HG02798 (cell line): Measurements from ENCODE around the gene NBL1.

Experiments
- ATAC-seq: cut with Tn5 transposase; IDR thresholded peaks from one replicate; pipeline ENCODE4 v1.9.1; 2021; ENCODE audit warnings: mild to moderate bottlenecking; ENCODE audit not compliant: unreplicated experiment, poor library complexity

The NBL1 gene

DNA sequence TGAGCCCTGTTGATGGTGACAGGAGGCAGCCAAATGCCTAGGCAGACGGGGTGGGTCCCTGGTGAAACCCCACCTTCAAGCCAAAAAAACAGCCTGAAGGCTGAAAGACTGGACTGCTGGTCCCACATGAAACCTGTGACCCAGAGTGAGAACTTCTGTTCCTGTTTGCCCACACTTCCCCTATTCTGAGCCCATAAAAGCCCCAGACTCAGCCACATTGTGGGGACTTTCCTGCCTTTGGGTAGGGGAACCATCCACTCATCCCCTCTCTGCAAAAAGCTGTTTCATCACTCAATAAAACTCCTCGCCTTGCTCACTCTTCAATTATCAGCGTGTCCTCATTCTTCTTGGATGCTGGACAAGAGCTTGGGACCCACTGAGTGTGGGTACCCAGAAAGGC lies 45.7 kb downstream of the NBL1 start:
- ATAC-seq = no peak

DNA sequence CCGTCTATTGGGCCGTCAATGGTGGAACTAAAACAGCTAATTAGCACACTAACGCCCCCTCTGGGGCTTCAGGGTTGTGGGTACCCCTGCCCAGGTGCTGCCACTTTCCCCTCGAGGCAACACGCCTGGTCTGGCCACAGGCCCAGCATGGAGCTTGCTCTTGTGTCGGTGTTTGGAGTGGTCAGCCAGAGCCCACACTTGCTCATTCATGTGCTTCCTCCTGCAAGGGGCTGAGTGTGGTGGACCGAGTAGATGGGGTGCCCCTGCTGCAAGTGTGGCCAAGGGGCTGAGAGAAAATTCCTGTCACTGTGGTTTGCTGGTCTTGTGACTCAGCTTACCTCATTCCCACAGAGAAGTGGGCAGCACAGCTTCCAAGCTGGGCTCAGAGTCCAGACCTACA lies 46.2 kb downstream of the NBL1 start:
- no peak for ATAC-seq

DNA sequence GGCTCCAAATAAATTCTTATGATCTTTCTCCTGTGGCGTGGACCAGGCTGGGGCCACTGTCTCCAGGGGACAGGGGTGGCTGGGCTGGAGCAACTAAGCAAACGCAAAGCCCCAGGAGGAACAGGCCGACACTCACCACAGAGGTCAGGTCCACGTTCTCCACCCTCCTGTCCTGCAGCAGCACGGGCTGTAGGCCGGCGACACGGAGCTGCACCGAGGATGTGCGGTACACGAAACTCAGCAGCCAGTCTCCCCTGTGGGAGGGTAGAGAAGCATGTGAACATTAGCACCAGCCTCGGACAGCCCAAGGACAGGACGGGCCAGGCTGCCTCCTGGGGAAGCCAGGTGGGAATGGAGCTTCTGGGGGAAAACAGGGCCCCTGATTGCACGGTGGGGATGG lies 50.2 kb downstream of the NBL1 start:
- no peak for ATAC-seq

DNA sequence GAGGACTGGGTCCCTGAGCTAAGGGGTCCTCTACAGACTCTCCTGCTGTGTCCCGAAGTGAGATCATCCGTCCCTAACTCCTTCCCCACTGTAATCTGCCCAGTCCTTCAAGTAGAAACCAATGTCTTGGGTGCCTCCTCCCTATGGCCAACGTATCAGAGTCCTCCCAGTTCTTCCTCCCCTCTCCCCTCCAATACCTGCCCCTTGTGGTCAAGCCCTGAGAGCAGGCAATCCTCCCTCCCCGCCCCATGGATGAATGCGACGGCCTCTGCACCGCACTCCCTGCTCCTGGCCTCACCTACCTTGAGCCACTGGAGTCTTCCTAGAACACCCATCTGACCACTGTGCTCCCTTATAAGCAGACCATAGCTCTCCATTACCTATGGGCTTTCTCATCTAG lies 51.7 kb downstream of the NBL1 start:
- no peak for ATAC-seq

DNA sequence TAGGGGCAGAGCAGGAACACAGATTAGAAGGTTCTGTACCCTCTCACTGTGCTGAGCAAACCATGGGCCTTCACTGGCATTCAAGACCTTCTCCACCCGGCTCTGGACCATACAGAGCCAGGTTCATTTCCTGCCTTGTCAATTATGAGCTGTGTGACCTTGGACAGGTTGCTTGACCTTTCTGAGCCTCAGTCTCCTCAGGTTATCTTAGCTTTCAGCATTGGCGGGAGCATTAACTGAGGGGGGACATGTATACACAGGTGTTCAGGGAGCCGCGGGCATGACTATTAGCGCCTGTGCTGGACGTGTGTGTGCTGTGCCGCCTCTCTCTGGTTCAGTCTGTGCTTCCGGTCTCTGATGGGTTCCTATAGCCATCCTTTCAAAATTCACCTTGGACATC lies 52.7 kb downstream of the NBL1 start:
- no peak for ATAC-seq

DNA sequence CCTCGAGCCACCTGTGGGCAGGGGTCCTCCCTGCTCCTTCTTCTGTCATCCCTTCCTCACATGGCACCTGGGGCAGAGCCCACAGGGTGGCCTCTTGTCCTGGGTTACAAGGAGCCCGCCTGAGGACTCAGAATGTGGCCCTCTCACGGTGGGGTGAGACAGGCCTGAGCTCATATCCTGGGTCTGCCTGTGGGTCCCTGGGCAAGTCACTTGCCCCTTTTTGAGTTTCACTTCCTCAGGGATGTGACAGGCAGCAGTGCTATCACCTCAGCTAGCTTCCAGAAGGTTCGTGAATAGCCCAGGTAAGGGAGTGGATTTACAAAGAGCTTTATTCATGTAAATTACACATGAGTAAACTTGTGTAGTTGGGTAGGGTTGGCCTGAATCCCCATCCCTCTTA lies 54.1 kb downstream of the NBL1 start:
- ATAC-seq = no peak

DNA sequence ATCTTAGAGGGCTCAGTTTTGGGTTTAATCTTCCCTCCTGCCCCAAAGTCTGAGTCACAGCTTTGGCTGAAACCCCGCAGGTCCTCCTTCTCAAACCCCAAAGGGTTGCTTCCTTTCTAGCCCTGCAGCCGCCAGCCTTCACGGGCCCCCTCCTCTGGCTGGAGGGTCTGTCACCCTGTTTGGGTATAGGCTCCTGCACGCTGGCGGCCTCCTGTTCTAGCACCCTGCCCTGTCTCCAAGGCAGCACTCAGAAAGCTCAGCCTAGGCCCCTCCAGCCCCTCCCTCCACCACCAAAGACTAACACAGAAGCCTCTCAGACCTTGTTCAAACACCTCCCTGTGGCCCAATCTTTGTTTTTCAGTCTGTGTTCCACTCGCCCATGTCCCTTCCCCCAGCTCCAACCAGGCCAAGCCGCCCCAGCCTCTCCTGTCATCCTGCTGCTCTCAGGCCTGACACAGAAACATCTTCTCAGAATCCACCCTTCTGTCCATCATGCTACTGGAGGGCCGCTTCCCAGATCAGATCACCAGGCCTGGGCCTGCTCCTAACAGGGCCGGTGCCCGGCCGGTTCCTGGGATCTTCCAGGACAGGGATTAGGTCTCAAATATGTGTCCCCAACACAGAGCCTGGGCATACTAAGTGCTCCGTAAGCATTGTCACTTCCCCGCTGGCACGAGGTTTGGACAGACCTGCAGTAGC lies 56.1 kb downstream of the NBL1 start:
- ATAC-seq = no peak

DNA sequence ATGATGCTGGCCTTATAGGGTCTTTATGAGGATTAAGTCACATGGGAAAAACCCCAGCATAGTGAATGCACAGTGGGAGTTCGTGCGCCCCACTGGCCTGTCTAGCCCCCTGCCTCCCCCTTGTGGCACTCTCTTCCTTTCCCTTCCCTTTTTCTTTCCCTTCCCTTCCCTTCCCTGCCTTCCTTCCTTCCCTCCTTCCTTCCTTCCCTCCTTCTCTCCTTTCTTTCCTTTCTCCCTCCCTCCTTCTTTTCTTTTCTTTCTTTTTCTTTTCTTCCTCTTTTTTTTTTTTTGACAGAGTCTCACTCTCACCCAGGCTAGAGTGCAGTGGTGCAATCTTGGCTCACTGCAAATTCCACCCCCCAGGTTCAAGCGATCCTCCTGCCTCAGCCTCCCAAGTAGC lies 59.2 kb downstream of the NBL1 start:
- no peak for ATAC-seq

DNA sequence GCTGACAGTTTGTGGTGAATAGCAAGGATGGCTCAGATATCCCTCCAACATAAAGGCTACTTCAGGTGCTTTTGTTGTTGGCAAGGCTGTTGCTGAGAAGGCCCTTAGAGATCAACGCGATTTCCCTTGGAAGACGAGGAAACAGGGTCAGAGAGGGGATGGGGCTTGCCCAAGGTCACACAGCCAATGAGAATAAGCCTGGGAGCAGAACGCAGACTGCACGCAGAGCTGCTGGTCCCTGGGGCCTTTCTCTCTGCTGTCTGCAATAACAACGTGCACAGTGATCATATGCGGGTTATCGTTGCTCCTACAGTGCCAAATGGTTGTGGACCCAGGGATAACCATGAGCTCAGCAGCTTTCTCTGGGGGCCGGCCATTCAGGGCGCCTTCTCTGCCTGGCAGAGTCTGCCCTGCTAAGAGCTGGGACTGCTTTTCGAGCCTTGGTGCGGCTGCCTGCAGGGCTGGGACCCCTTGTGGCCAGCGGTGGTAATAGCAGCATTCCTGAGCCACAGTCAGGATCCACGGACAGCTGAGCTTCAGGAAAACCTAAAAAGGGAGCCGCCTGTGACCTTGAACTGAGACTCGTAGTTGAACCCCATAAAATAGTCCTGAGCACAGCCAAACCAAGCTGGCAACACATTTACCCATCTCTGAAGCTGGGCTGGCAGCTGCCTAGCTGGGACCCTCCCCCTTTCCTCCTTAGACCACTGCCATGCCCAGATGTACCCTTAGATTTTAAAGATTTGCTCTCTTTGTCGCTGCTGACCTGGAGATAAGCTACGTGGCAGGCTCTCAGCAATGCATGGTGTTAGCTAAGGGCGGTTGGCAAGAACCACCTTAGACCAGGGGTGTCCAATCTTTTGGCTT lies 60.4 kb downstream of the NBL1 start:
- ATAC-seq = no peak

DNA sequence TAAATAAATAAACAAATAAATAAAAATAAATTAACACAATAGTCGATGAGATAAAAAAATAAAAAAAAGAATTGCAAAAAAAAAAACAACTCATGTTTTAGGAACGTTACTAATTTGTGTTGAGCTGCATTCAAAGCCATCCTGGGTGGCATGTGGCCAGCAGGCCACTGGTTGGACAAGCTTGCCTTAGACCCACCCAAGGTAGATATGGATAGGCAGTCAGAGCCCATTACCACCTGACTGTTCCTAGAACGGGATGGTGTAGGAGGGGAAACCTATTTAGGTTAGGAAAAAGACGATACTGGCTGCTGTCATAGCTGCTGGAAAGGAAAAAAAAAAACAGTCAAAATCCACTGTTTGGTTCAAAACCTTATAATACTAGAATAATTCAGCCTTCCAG lies 61.4 kb downstream of the NBL1 start:
- ATAC-seq = no peak

DNA sequence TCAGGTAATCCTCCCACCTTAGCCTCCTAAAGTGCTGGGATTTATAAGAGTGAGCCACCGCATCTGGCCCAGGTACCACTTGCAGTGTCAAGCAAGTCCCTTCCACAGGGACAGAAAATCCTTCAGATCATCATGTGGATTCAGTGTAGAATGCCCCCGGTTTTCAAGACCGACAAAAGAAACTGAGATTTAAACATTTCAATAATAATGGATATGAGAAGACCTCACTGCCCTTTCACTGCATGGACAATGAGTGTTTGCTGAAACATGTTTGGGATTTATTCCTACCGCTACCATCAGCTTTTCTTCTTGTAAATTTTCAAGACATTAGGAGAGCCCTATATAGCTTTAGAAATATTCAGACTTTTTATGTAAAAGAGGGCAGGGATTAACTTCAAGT lies 62.0 kb downstream of the NBL1 start:
- ATAC-seq = no peak
